ENCODE measurements around the gene CBFA2T2.

DNA sequence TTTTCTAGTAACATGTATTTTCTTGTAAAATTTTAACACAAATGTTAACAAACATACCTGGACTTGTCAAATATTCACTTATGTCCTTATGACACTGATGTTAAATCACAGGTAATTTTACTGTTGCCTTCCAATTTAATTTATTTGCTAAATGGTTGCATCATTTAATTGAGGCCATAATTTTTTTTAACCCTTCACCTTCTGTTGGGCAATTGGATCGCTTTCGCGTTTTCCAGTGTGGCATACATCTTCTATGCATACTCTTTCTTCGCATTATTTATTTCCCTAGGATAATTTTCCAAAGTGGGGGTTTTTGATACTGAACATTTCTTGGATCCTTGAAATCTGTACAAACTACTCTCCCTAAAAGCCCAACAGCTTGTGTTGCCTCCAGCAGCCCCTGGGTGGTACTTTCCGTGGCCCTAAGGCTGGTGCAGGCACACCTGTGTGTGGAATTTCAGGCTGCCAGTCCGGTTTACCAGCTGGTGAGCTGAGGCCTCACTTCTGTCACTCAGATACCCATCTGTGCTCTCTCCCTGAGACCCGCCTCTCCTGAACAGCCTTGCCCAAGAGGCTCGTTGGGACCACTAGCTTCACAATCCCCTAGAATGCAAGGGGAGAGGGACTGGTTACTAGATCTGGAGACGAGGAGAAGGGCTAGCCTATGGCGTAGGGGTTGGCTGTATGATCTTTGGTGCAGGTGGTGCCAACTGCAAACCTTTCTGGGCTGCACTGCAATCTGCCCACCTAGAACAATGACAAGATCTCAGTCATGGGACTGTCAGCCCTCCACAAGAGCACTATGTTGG is 161.1 kb downstream of the CBFA2T2 start:
- TF ChIP-seq, protein P1, sequence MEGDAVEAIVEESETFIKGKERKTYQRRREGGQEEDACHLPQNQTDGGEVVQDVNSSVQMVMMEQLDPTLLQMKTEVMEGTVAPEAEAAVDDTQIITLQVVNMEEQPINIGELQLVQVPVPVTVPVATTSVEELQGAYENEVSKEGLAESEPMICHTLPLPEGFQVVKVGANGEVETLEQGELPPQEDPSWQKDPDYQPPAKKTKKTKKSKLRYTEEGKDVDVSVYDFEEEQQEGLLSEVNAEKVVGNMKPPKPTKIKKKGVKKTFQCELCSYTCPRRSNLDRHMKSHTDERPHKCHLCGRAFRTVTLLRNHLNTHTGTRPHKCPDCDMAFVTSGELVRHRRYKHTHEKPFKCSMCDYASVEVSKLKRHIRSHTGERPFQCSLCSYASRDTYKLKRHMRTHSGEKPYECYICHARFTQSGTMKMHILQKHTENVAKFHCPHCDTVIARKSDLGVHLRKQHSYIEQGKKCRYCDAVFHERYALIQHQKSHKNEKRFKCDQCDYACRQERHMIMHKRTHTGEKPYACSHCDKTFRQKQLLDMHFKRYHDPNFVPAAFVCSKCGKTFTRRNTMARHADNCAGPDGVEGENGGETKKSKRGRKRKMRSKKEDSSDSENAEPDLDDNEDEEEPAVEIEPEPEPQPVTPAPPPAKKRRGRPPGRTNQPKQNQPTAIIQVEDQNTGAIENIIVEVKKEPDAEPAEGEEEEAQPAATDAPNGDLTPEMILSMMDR (IDR thresholded peaks at IDR 0.05; ENCODE audit: poor library complexity): no peak
- TF ChIP-seq EZH2phosphoT487 (IDR thresholded peaks at IDR 0.05; ENCODE audit: low read depth, severe bottlenecking, unreplicated experiment): no peak

Data from hepatocyte (in vitro differentiated cells).